Adrenal gland (tissue), 12 donors: ENCODE results near the gene ATXN2. TPM values are rescaled to one million over a fixed set of nuclear protein-coding genes. Genes with fewer than 3 reads are reported as not detected.

ENCODE experiments used
- DNase-seq, 7 donors: peaks; one replicate each; pipeline ENCODE4 v3.0.0-alpha.2; 2019 to 2020
- H3K27ac ChIP-seq, 5 donors: fragments of 200-600 bp; sonication (generic) in 4 of 5; 1 replicate in 3 of 5; 2 replicates in 2 of 5; pipeline versions ENCODE4 v1.5.1 to v1.8.0; 2016 to 2020; ENCODE audit warnings: mild to moderate bottlenecking in 1 of 5
- H3K27me3 ChIP-seq: fragments of 200-600 bp; 2 replicates; pipeline ENCODE4 v1.8.0; 2021
- H3K36me3 ChIP-seq, 2 donors: fragments of 200-600 bp; replicated peaks in 1 of 2; 1 replicate in 1 of 2; 2 replicates in 1 of 2; pipeline versions ENCODE4 v1.5.1 to v1.8.0; 2018 to 2022
- H3K4me1 ChIP-seq, 2 donors: fragments of 200-600 bp; replicated peaks in 1 of 2; 1 replicate in 1 of 2; 2 replicates in 1 of 2; pipeline versions ENCODE4 v1.5.1 to v1.8.0; 2018 to 2021
- H3K4me3 ChIP-seq, 4 donors: fragments of 200-600 bp; sonication (generic) in 3 of 4; one replicate each; pipeline ENCODE4 v1.5.1; 2016 to 2018
- H3K9me3 ChIP-seq, 3 donors: fragments of 200-600 bp; sonication (generic) in 1 of 3; replicated peaks in 1 of 3; 1 replicate in 2 of 3; 2 replicates in 1 of 3; pipeline versions ENCODE4 v1.5.1 to v1.8.0; 2016 to 2021
- POLR2A ChIP-seq, 2 donors: fragments of 450-650 bp; IDR thresholded peaks; one replicate each; pipeline ENCODE4 v1.6.1; 2017; ENCODE audit warnings: antibody characterized with exemption in 2 of 2, mild to moderate bottlenecking in 2 of 2, moderate library complexity in 1 of 2
- WGBS, 4 donors: extraction: QIAGEN DNeasy Blood & Tissue Kit in 2 of 4; methylation state at CpG; one replicate each; pipeline versions ENCODE4 v1.1.5 to v1.1.7; 2013 to 2017; 5-methylcytosine and 5-hydroxymethylcytosine counted together
- intact Hi-C, 2 donors: fragments of 100-400 bp; cut with DNase I; formaldehyde crosslinking; loops; one replicate each; pipeline versions ENCODE4 v1.14.1 to v1.15.0; 2022 to 2023
- polyA plus RNA-seq, 3 donors: library from polyadenylated mRNA; stranded (reverse); fragments of 200-250 nt in 2 of 3; fragments of 350-450 nt in 1 of 3; fragmentation: Illumina TruSeq in 1 of 3; extraction: RNeasy Lipid Tissue Mini Kit (QIAGEN cat#74804) in 1 of 3; gene quantifications; one replicate each; pipeline ENCODE4 v1.2.3, GENCODE V29; 2013 to 2014
- total RNA-seq, 9 donors: library from RNA; depleted of rRNA in 4 of 9; stranded (reverse); fragments of >200 nt in 4 of 9; fragments of 120-200 nt in 1 of 9; fragmentation: NEBNext Ultra II Directional in 1 of 9; extraction: Animal tissue kit (Norgen Biotek cat#: 25700) in 1 of 9; gene quantifications; one replicate each; pipeline versions ENCODE4 v1.1.0 to v1.2.4, GENCODE V29; 2013 to 2023
- TF ChIP-seq, protein P1 (sequence below), 6 experiments: fragments of 450-650 bp in 4 of 6; fragments of 200-600 bp in 2 of 6; sonication (generic) in 1 of 6; IDR thresholded peaks; 1 replicate in 5 of 6; 2 replicates in 1 of 6; pipeline versions ENCODE4 v1.5.1 to v1.8.0; 2016 to 2021; ENCODE audit warnings: antibody characterized with exemption in 6 of 6, mild to moderate bottlenecking in 2 of 6, moderate library complexity in 1 of 6
- donor health status: healthy with polysubstance abuse.
- donor health status: Bipolar disorder and iron deficiency.
- donor health status: DM: yes; HTN: yes; CAD: no.
- donor health status: DM: no; HTN: no; CAD: no.
- donor health status: DM: no; HTN: no; CAD: no.
- donor health status: DM: yes; HTN: yes; CAD: no.

ATXN2 gene
- total and polyA plus RNA-seq, 12 donors, result 31.0 to 241 (median 57.2) TPM

- 47 to 71% (median 63%) methylated on average over 1 of the region's 1 CpG for WGBS, 4 donors
- Histone ChIP-seq H3K36me3 (no peaks in the 10 kb centered on the region), H3K9me3 (no peaks in the 10 kb centered on the region), H3K4me1 (peaks cover 12 to 70% of the 10 kb centered on the region in 2 donors), H3K27ac (peak overlapping the region in 3 of 5 donors; percentile 79 to 97 (median 84)), H3K4me3 (peak overlapping the region in 1 of 4 donors; percentile 87), H3K27me3 (no peaks in the 10 kb centered on the region)
- DNase-seq, result no peak
- intact Hi-C loops, result loop anchor here (5.0 kb wide), 2 partner anchors 39 to 44 kb away; no protein-coding TSS in a partner anchor
- no peak for TF ChIP-seq POLR2A (IDR thresholded peaks at IDR 0.05)
- TF ChIP-seq, protein P1, sequence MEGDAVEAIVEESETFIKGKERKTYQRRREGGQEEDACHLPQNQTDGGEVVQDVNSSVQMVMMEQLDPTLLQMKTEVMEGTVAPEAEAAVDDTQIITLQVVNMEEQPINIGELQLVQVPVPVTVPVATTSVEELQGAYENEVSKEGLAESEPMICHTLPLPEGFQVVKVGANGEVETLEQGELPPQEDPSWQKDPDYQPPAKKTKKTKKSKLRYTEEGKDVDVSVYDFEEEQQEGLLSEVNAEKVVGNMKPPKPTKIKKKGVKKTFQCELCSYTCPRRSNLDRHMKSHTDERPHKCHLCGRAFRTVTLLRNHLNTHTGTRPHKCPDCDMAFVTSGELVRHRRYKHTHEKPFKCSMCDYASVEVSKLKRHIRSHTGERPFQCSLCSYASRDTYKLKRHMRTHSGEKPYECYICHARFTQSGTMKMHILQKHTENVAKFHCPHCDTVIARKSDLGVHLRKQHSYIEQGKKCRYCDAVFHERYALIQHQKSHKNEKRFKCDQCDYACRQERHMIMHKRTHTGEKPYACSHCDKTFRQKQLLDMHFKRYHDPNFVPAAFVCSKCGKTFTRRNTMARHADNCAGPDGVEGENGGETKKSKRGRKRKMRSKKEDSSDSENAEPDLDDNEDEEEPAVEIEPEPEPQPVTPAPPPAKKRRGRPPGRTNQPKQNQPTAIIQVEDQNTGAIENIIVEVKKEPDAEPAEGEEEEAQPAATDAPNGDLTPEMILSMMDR (IDR thresholded peaks at IDR 0.05), result no peak
Measured at GRCh38 chr12:111408116-111408440, 191.0 kb downstream of the ATXN2 start.

GRCh38 chr12:111407377-111408115 is 191.6 kb downstream of the ATXN2 start:
- TF ChIP-seq, protein P1 (IDR thresholded peaks at IDR 0.05), result peak in 1 of 6 experiments; percentile 1
- no peak for TF ChIP-seq POLR2A (IDR thresholded peaks at IDR 0.05)
- Histone ChIP-seq H3K9me3 (no peaks in the 10 kb centered on the region), H3K27me3 (no peaks in the 10 kb centered on the region), H3K4me3 (peak overlapping the region in 1 of 4 donors; percentile 87), H3K4me1 (peaks cover 12 to 70% of the 10 kb centered on the region in 2 donors), H3K27ac (peak overlapping the region in 4 of 5 donors; percentile 33 to 97 (median 82)), H3K36me3 (no peaks in the 10 kb centered on the region)
- no peak for DNase-seq
- 55 to 74% (median 60%) methylated on average over 3 to 9 of the region's 9 CpGs for WGBS, 4 donors
- intact Hi-C loops, result loop anchor here (5.0 kb wide), 2 partner anchors 40 to 45 kb away; no protein-coding TSS in a partner anchor

GRCh38 chr12:111406474-111407376 is 192.4 kb downstream of the ATXN2 start:
- peaks cover 12 to 64% of the 10 kb centered on the region in 2 donors for H3K4me1 ChIP-seq
- H3K27me3 ChIP-seq, result no peaks in the 10 kb centered on the region
- peak overlapping the region; percentile 60 to 97 (median 79) for H3K27ac ChIP-seq
- H3K36me3 ChIP-seq, result no peaks in the 10 kb centered on the region
- peak in 1 of 2 donors; percentile 15 for TF ChIP-seq POLR2A (IDR thresholded peaks at IDR 0.05)
- TF ChIP-seq, protein P1 (IDR thresholded peaks at IDR 0.05), result no peak
- DNase-seq, result peak in 6 of 7 donors; percentile 25 to 67 (median 53)
- H3K4me3 ChIP-seq, result peak overlapping the region; percentile 46 to 87 (median 71)
- WGBS, 4 donors, result 28 to 49% (median 34%) methylated on average over 8 to 34 of the region's 34 CpGs
- intact Hi-C loops, result loop anchor here (5.0 kb wide), 2 partner anchors 41 to 46 kb away; no protein-coding TSS in a partner anchor
- no peaks in the 10 kb centered on the region for H3K9me3 ChIP-seq
